CD4-positive, alpha-beta T cell treated with Interleukin-21 for 1 hour (primary cell): ENCODE data around the gene L3HYPDH.

Experiments used
- DNase-seq: peaks from one replicate; pipeline ENCODE4 v3.0.0-alpha.2; 2020

L3HYPDH gene

GRCh38 chr14:59424341-59425071 lies 59.7 kb downstream of the L3HYPDH start:
- DNase-seq: no peak
